ENCODE data around the gene HSD17B14. TPM values are rescaled to one million over a fixed set of nuclear protein-coding genes. Genes with fewer than 3 reads are reported as not detected.

Gene HSD17B14
- total and polyA plus RNA-seq, 2 of the 8 experiments (the other 6 are each of a cell fraction or from before 2014, with no cell fraction given), result 8.4 to 25.5 TPM

GRCh38 chr19:48836089-48837017 is at the start of gene HSD17B14 (continued):
- no peak for TF ChIP-seq PHF8 (conservative IDR thresholded peaks at IDR 0.05; ENCODE audit: low read depth, low read length)
- no peak for TF ChIP-seq TEAD4 (IDR thresholded peaks at IDR 0.05; ENCODE audit: low read depth, low read length)
- TF ChIP-seq KDM4A (IDR thresholded peaks at IDR 0.05; ENCODE audit: low read depth, low read length, severe bottlenecking), result peak; percentile 28
- TF ChIP-seq SUZ12 (IDR thresholded peaks at IDR 0.05; ENCODE audit: low read length), result no peak
- TF ChIP-seq JUN (IDR thresholded peaks at IDR 0.05; ENCODE audit: low read depth, low read length), result no peak
- 0 out of 2 replicates have a peak, but pooled peaks have one; percentile 30 for TF ChIP-seq SP4 (IDR thresholded peaks at IDR 0.05; ENCODE audit: low read length)
- no peak for TF ChIP-seq BCL11A (IDR thresholded peaks at IDR 0.05; ENCODE audit: low read depth in 2 of 2, low read length in 2 of 2)
- TF ChIP-seq SP2 (IDR thresholded peaks at IDR 0.05; ENCODE audit: low read length), result no peak
- peak; percentile 23 for TF ChIP-seq ASH2L (IDR thresholded peaks at IDR 0.05; ENCODE audit: low read length)
- TF ChIP-seq GABPA (IDR thresholded peaks at IDR 0.05; ENCODE audit: borderline replicate concordance, insufficient read depth, low read length), result no peak
- no peak for TF ChIP-seq TBP (IDR thresholded peaks at IDR 0.05; ENCODE audit: low read depth, low read length)
- TF ChIP-seq NANOG (IDR thresholded peaks at IDR 0.05; ENCODE audit: insufficient read depth, low read depth, low read length, poor library complexity, severe bottlenecking), result no peak
- peak; percentile 34 for TF ChIP-seq SAP30 (IDR thresholded peaks at IDR 0.05; ENCODE audit: insufficient read depth, insufficient replicate concordance, low read length)
- TF ChIP-seq POLR2AphosphoS5 (IDR thresholded peaks at IDR 0.05; ENCODE audit: low read depth, low read length), result no peak
- TF ChIP-seq ATF2 (IDR thresholded peaks at IDR 0.05; ENCODE audit: low read length), result no peak; the same call in 1 of the 2 replicates
- peak; percentile 89 for TF ChIP-seq KDM1A (IDR thresholded peaks at IDR 0.05; ENCODE audit: borderline replicate concordance, low read length)
- TF ChIP-seq CREB1 (IDR thresholded peaks at IDR 0.05), result no peak
- TF ChIP-seq CHD2 (IDR thresholded peaks at IDR 0.05; ENCODE audit: low read length), result no peak
- no peak for TF ChIP-seq RAD21 (IDR thresholded peaks at IDR 0.05 in 1 of 2, conservative IDR thresholded peaks at IDR 0.05 in 1 of 2; ENCODE audit: low read depth in 2 of 2, low read length in 2 of 2)
- no peak for TF ChIP-seq E2F6 (IDR thresholded peaks at IDR 0.05)
- peak; percentile 57; the same call in 1 of the 2 replicates for TF ChIP-seq RBBP5 (IDR thresholded peaks at IDR 0.05; ENCODE audit: borderline replicate concordance, low read depth, low read length)

Measured in H1 (cell line).